Choroid plexus epithelial cell (primary cell): ENCODE results near the gene HDAC9.
A peak's percentile ranks its signal among the peaks of the same experiment; 100 is the strongest.

Source experiments
- DNase-seq: peaks from one replicate; pipeline ENCODE4 v3.0.0-alpha.2; 2010; ENCODE audit warnings: low read depth
- H3K4me3 ChIP-seq: 2 replicates; pipeline ENCODE4 v1.5.1; 2011; ENCODE audit warnings: low read depth, mild to moderate bottlenecking, control low read depth, low read length, moderate library complexity
- TF ChIP-seq, protein P1 (sequence below): conservative IDR thresholded peaks from 2 replicates; pipeline ENCODE4 v1.5.1; 2011; ENCODE audit warnings: low read depth, mild to moderate bottlenecking, control low read depth, inconsistent platforms, low read length, moderate library complexity

HDAC9 gene

GRCh38 chr7:18495412-18496340, at the start of gene HDAC9:
Gene HDAC9 (plus strand): TSS chr7:18495749. CDS start chr7:18496303, 554 bp downstream.
- H3K4me3 ChIP-seq, result peak within 1 kb of the TSS; percentile 48
- TF ChIP-seq, protein P1, sequence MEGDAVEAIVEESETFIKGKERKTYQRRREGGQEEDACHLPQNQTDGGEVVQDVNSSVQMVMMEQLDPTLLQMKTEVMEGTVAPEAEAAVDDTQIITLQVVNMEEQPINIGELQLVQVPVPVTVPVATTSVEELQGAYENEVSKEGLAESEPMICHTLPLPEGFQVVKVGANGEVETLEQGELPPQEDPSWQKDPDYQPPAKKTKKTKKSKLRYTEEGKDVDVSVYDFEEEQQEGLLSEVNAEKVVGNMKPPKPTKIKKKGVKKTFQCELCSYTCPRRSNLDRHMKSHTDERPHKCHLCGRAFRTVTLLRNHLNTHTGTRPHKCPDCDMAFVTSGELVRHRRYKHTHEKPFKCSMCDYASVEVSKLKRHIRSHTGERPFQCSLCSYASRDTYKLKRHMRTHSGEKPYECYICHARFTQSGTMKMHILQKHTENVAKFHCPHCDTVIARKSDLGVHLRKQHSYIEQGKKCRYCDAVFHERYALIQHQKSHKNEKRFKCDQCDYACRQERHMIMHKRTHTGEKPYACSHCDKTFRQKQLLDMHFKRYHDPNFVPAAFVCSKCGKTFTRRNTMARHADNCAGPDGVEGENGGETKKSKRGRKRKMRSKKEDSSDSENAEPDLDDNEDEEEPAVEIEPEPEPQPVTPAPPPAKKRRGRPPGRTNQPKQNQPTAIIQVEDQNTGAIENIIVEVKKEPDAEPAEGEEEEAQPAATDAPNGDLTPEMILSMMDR, result no peak
- DNase-seq, result peak; percentile 40

DNA sequence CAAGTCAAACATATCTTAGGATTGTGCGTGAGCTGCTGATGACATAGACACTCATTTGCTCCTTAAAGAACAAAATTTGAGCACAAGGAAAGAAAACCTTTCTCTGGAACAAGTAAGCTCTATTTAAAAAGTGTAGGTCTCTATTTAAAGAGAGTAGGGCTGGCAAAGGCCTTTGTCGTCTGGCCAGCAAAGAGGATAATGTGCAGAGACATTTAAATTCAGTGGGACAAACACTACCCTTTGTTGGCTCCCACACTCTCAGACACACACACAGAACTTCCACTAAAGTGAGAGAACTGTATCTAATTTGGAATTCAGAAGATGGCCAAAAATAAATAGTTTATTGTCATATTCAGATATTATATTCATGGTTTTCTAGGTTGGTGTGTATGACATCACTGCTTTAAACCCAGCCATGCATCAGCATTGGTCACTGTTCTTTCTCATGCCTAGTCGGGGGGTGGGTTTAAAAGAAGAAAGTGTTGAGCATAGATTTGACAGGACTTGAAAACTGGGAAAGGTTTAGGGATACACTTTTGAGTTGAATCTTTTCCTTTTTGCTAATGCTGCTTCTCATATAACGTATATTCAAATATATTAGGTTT, 49.5 kb upstream of the HDAC9 start:
- no peak for DNase-seq
- no peak overlapping the region for H3K4me3 ChIP-seq
- TF ChIP-seq, protein P1, result no peak

DNA sequence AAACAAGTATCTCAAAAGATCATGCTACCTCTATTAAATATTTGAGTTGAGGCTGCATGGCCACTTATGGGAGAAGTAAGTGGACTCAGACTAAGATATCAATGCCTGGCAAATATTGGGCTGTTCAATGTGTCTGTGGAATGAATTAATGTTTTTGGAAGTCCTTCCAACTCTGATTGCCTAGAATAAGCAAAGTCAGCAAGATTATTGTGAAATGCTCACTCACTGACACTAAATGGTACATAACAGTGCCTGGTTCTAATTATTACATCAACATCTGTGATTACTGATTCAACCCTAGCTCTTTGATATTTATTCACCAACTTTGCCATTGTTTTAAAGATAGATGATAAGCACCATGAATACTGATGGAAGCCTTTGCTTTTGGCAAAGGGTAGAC, 45.5 kb upstream of the HDAC9 start:
- TF ChIP-seq, protein P1, result no peak
- no peak overlapping the region for H3K4me3 ChIP-seq
- no peak for DNase-seq

- no peak overlapping the region for H3K4me3 ChIP-seq
- TF ChIP-seq, protein P1, result no peak
- no peak for DNase-seq
Measured at GRCh38 chr7:18455606-18456005, 39.9 kb upstream of the HDAC9 start.

- DNase-seq, result no peak
- H3K4me3 ChIP-seq, result no peak overlapping the region
Measured at GRCh38 chr7:18457832-18458231, 37.7 kb upstream of the HDAC9 start.

GRCh38 chr7:18458830-18459229, 36.7 kb upstream of the HDAC9 start:
- TF ChIP-seq, protein P1, result no peak
- H3K4me3 ChIP-seq, result no peak overlapping the region
- DNase-seq, result no peak

More at GRCh38 chr7:18457832-18458231, 37.7 kb upstream of the HDAC9 start:
- TF ChIP-seq, protein P1, result no peak
